ENCODE results near the gene ZNF322. TPM values are rescaled to one million over a fixed set of nuclear protein-coding genes. Genes with fewer than 3 reads are reported as not detected.

Gene ZNF322
- total RNA-seq, 1 donor from 2014 or later: 11.3 TPM

- peak overlapping the region; percentile 28 for H3K4me3 Mint-ChIP-seq (ENCODE audit: low read depth)
- H3K27me3 Mint-ChIP-seq (ENCODE audit: low read depth): peaks cover 16% of the 10 kb centered on the region
- no peak overlapping the region for H3K27ac Mint-ChIP-seq
- peaks cover 16% of the 10 kb centered on the region for H3K4me1 Mint-ChIP-seq (ENCODE audit: low read depth)
- H3K9me3 Mint-ChIP-seq: no peaks in the 10 kb centered on the region
- no peaks in the 10 kb centered on the region for H3K36me3 Mint-ChIP-seq (ENCODE audit: low read depth)
- intact Hi-C loops (cut with micrococcal nuclease): loop anchor here (1.0 to 5.0 kb wide), 2 partner anchors 472 to 1190 kb away; no protein-coding TSS in a partner anchor
- DNase-seq (ENCODE audit: low spot score): peak; percentile 51
Measured at GRCh38 chr6:26607434-26608230, 51.9 kb downstream of the ZNF322 start.

GRCh38 chr6:26604797-26605196 is 54.7 kb downstream of the ZNF322 start:
- DNase-seq (ENCODE audit: low spot score): no peak
- Mint-ChIP-seq H3K27me3 (ENCODE audit: low read depth) (peaks cover 4% of the 10 kb centered on the region), H3K4me3 (ENCODE audit: low read depth) (no peak overlapping the region), H3K4me1 (ENCODE audit: low read depth) (peaks cover 23% of the 10 kb centered on the region), H3K27ac (no peak overlapping the region), H3K9me3 (no peaks in the 10 kb centered on the region), H3K36me3 (ENCODE audit: low read depth) (peaks cover 6% of the 10 kb centered on the region)
- intact Hi-C loops (cut with micrococcal nuclease): loop anchor here (5.0 kb wide), 1 partner anchor 1193 kb away; no protein-coding TSS in a partner anchor

GRCh38 chr6:26604026-26604425 is 55.5 kb downstream of the ZNF322 start:
- DNase-seq (ENCODE audit: low spot score): no peak
- Mint-ChIP-seq H3K27ac (peak overlapping the region; percentile 53), H3K4me1 (ENCODE audit: low read depth) (peaks cover 26% of the 10 kb centered on the region), H3K9me3 (no peaks in the 10 kb centered on the region), H3K27me3 (ENCODE audit: low read depth) (no peaks in the 10 kb centered on the region), H3K4me3 (ENCODE audit: low read depth) (peak overlapping the region; percentile 23), H3K36me3 (ENCODE audit: low read depth) (peaks cover 13% of the 10 kb centered on the region)
- intact Hi-C loops (cut with micrococcal nuclease): no loop called here

GRCh38 chr6:26602262-26602661 is 57.3 kb downstream of the ZNF322 start:
- Mint-ChIP-seq H3K4me1 (ENCODE audit: low read depth) (peaks cover 31% of the 10 kb centered on the region), H3K9me3 (no peaks in the 10 kb centered on the region), H3K4me3 (ENCODE audit: low read depth) (no peak overlapping the region), H3K27ac (no peak overlapping the region), H3K36me3 (ENCODE audit: low read depth) (peaks cover 28% of the 10 kb centered on the region), H3K27me3 (ENCODE audit: low read depth) (no peaks in the 10 kb centered on the region)
- DNase-seq (ENCODE audit: low spot score): no peak
- intact Hi-C loops (cut with micrococcal nuclease): no loop called here

- Mint-ChIP-seq H3K9me3 (no peaks in the 10 kb centered on the region), H3K36me3 (ENCODE audit: low read depth) (peaks cover 28% of the 10 kb centered on the region), H3K4me3 (ENCODE audit: low read depth) (no peak overlapping the region), H3K27me3 (ENCODE audit: low read depth) (no peaks in the 10 kb centered on the region), H3K27ac (peak overlapping the region; percentile 68), H3K4me1 (ENCODE audit: low read depth) (peaks cover 31% of the 10 kb centered on the region)
- intact Hi-C loops (cut with micrococcal nuclease): no loop called here
- DNase-seq (ENCODE audit: low spot score): no peak
Measured at GRCh38 chr6:26600759-26601158, 58.8 kb downstream of the ZNF322 start.

GRCh38 chr6:26599591-26599990 is 60.0 kb downstream of the ZNF322 start:
- peaks cover 3% of the 10 kb centered on the region for H3K27me3 Mint-ChIP-seq (ENCODE audit: low read depth)
- DNase-seq (ENCODE audit: low spot score): no peak
- peaks cover 34% of the 10 kb centered on the region for H3K4me1 Mint-ChIP-seq (ENCODE audit: low read depth)
- no peaks in the 10 kb centered on the region for H3K9me3 Mint-ChIP-seq
- peak overlapping the region; percentile 26 for H3K4me3 Mint-ChIP-seq (ENCODE audit: low read depth)
- H3K27ac Mint-ChIP-seq: peak overlapping the region; percentile 62
- peaks cover 28% of the 10 kb centered on the region for H3K36me3 Mint-ChIP-seq (ENCODE audit: low read depth)
- intact Hi-C loops (cut with micrococcal nuclease): loop anchor here (5.0 to 10.0 kb wide), 2 partner anchors 42 to 875 kb away; partner anchors contain the start of gene ZNF184

- H3K9me3 Mint-ChIP-seq: no peaks in the 10 kb centered on the region
- no peak overlapping the region for H3K27ac Mint-ChIP-seq
- H3K36me3 Mint-ChIP-seq (ENCODE audit: low read depth): peaks cover 28% of the 10 kb centered on the region
- H3K4me1 Mint-ChIP-seq (ENCODE audit: low read depth): peaks cover 33% of the 10 kb centered on the region
- peak overlapping the region; percentile 26 for H3K4me3 Mint-ChIP-seq (ENCODE audit: low read depth)
- H3K27me3 Mint-ChIP-seq (ENCODE audit: low read depth): peaks cover 6% of the 10 kb centered on the region
- intact Hi-C loops (cut with micrococcal nuclease): loop anchor here (5.0 to 10.0 kb wide), 2 partner anchors 42 to 876 kb away; partner anchors contain the start of gene ZNF184
- no peak for DNase-seq (ENCODE audit: low spot score)
Measured at GRCh38 chr6:26599134-26599533, 60.4 kb downstream of the ZNF322 start.

GRCh38 chr6:26598267-26598666 is 61.3 kb downstream of the ZNF322 start:
- Mint-ChIP-seq H3K4me1 (ENCODE audit: low read depth) (peaks cover 31% of the 10 kb centered on the region), H3K9me3 (no peaks in the 10 kb centered on the region), H3K27me3 (ENCODE audit: low read depth) (peaks cover 14% of the 10 kb centered on the region), H3K36me3 (ENCODE audit: low read depth) (peaks cover 28% of the 10 kb centered on the region), H3K27ac (peak overlapping the region; percentile 75), H3K4me3 (ENCODE audit: low read depth) (no peak overlapping the region)
- no peak for DNase-seq (ENCODE audit: low spot score)
- intact Hi-C loops (cut with micrococcal nuclease): loop anchor here (5.0 to 10.0 kb wide), 2 partner anchors 41 to 877 kb away; partner anchors contain the start of gene ZNF184

- no peak for DNase-seq (ENCODE audit: low spot score)
- peak overlapping the region; percentile 75 for H3K27ac Mint-ChIP-seq
- no peaks in the 10 kb centered on the region for H3K9me3 Mint-ChIP-seq
- no peak overlapping the region for H3K4me3 Mint-ChIP-seq (ENCODE audit: low read depth)
- H3K27me3 Mint-ChIP-seq (ENCODE audit: low read depth): peaks cover 17% of the 10 kb centered on the region
- peaks cover 31% of the 10 kb centered on the region for H3K4me1 Mint-ChIP-seq (ENCODE audit: low read depth)
- H3K36me3 Mint-ChIP-seq (ENCODE audit: low read depth): peaks cover 28% of the 10 kb centered on the region
- intact Hi-C loops (cut with micrococcal nuclease): loop anchor here (2.0 to 10.0 kb wide), 3 partner anchors 41 to 877 kb away; partner anchors contain the start of genes ZNF184 and ZNF322
Measured at GRCh38 chr6:26597821-26598220, 61.7 kb downstream of the ZNF322 start.

- no peak overlapping the region for H3K27ac Mint-ChIP-seq
- intact Hi-C loops (cut with micrococcal nuclease): loop anchor here (2.0 to 10.0 kb wide), 3 partner anchors 40 to 877 kb away; partner anchors contain the start of genes ZNF184 and ZNF322
- DNase-seq (ENCODE audit: low spot score): no peak
- peaks cover 21% of the 10 kb centered on the region for H3K27me3 Mint-ChIP-seq (ENCODE audit: low read depth)
- H3K9me3 Mint-ChIP-seq: no peaks in the 10 kb centered on the region
- H3K4me1 Mint-ChIP-seq (ENCODE audit: low read depth): peaks cover 28% of the 10 kb centered on the region
- peaks cover 28% of the 10 kb centered on the region for H3K36me3 Mint-ChIP-seq (ENCODE audit: low read depth)
- H3K4me3 Mint-ChIP-seq (ENCODE audit: low read depth): no peak overlapping the region
Measured at GRCh38 chr6:26597389-26597766, 62.2 kb downstream of the ZNF322 start.

GRCh38 chr6:26596579-26597388 is 62.8 kb downstream of the ZNF322 start, which contains the start of gene ABT1:
Gene ABT1 (plus strand): TSS chr6:26596953. CDS start chr6:26596983, 30 bp downstream.
- H3K4me3 Mint-ChIP-seq (ENCODE audit: low read depth): no peak within 1 kb of the TSS
- H3K27me3 Mint-ChIP-seq (ENCODE audit: low read depth): peaks cover 27% of the 10 kb centered on the region
- peak; percentile 96 for DNase-seq (ENCODE audit: low spot score)
- no peak within 1 kb of the TSS for H3K27ac Mint-ChIP-seq
- peaks cover 28% of the 10 kb centered on the region for H3K4me1 Mint-ChIP-seq (ENCODE audit: low read depth)
- no peaks in the 10 kb centered on the region for H3K9me3 Mint-ChIP-seq
- peaks cover 28% of the 10 kb centered on the region for H3K36me3 Mint-ChIP-seq (ENCODE audit: low read depth)
- intact Hi-C loops (cut with micrococcal nuclease): loop anchor here (1.0 to 10.0 kb wide), 5 partner anchors 19 to 878 kb away; partner anchors contain the start of genes ZNF184 and ZNF322

- Mint-ChIP-seq H3K4me1 (ENCODE audit: low read depth) (peaks cover 27% of the 10 kb centered on the region), H3K27ac (no peak overlapping the region), H3K4me3 (ENCODE audit: low read depth) (no peak overlapping the region), H3K36me3 (ENCODE audit: low read depth) (peaks cover 28% of the 10 kb centered on the region), H3K27me3 (ENCODE audit: low read depth) (peaks cover 36% of the 10 kb centered on the region), H3K9me3 (no peaks in the 10 kb centered on the region)
- DNase-seq (ENCODE audit: low spot score): peak; percentile 82
- intact Hi-C loops (cut with micrococcal nuclease): loop anchor here (1.0 to 10.0 kb wide), 9 partner anchors 18 to 879 kb away; partner anchors contain the start of genes ZNF184 and ZNF322
Measured at GRCh38 chr6:26595669-26596269, 63.8 kb downstream of the ZNF322 start.
